Uterus (tissue), 2 donors: Measurements from ENCODE around the gene SLC6A15.

Source experiments
- POLR2A ChIP-seq, 2 donors: fragments of 450-650 bp; IDR thresholded peaks; one replicate each; pipeline ENCODE4 v1.6.1; 2016; ENCODE audit warnings: antibody characterized with exemption in 2 of 2, mild to moderate bottlenecking in 1 of 2, moderate library complexity in 1 of 2
- TF ChIP-seq, protein P1 (sequence below), 4 experiments: fragments of 200-600 bp in 2 of 4; fragments of 450-650 bp in 2 of 4; sonication (generic) in 2 of 4; IDR thresholded peaks; one replicate each; pipeline ENCODE4 v1.5.1; 2016 to 2019; ENCODE audit warnings: antibody characterized with exemption in 4 of 4, mild to moderate bottlenecking in 2 of 4, moderate library complexity in 1 of 4

DNA sequence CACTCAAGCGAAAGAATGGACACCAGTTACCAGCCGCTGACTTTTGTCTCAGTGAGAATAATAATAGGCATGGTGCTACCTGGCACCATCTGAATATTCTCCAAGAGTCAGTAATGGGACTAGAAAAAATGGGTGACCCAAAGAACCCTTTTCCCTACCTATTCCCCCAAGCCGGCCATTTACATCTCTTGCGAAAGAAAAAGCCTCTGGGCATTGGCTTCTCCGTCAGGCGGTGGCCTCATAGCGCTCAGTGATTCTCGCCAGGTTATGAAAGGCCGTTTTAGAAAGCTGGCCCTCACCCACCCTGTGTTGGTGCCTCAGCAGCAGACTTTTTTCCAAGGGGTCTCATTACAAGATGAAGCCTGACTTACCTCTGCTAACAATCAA, 523 bp upstream of the SLC6A15 start:
- no peak for TF ChIP-seq POLR2A (IDR thresholded peaks at IDR 0.05)
- TF ChIP-seq, protein P1, sequence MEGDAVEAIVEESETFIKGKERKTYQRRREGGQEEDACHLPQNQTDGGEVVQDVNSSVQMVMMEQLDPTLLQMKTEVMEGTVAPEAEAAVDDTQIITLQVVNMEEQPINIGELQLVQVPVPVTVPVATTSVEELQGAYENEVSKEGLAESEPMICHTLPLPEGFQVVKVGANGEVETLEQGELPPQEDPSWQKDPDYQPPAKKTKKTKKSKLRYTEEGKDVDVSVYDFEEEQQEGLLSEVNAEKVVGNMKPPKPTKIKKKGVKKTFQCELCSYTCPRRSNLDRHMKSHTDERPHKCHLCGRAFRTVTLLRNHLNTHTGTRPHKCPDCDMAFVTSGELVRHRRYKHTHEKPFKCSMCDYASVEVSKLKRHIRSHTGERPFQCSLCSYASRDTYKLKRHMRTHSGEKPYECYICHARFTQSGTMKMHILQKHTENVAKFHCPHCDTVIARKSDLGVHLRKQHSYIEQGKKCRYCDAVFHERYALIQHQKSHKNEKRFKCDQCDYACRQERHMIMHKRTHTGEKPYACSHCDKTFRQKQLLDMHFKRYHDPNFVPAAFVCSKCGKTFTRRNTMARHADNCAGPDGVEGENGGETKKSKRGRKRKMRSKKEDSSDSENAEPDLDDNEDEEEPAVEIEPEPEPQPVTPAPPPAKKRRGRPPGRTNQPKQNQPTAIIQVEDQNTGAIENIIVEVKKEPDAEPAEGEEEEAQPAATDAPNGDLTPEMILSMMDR (IDR thresholded peaks at IDR 0.05), result no peak
